VCaP (cell line): ENCODE data around the gene NDUFA8.
"Not testable (repeated sequence)": the region's sequence is repeated elsewhere in the genome, so short reads cannot be mapped to it uniquely, and the experiment has no call there.

Source experiments
- H3K27ac ChIP-seq: fragments of 450-650 bp; 2 replicates; pipeline ENCODE4 v1.5.1; 2017
- CTCF ChIP-seq: fragments of 450-650 bp; conservative IDR thresholded peaks from 2 replicates; pipeline ENCODE4 v1.5.1; 2017; ENCODE audit warnings: mild to moderate bottlenecking, moderate library complexity

The NDUFA8 gene

GRCh38 chr9:122119721-122120120 is 39.9 kb downstream of the NDUFA8 start:
- no peak for TF ChIP-seq CTCF
- no peak overlapping the region for H3K27ac ChIP-seq

DNA sequence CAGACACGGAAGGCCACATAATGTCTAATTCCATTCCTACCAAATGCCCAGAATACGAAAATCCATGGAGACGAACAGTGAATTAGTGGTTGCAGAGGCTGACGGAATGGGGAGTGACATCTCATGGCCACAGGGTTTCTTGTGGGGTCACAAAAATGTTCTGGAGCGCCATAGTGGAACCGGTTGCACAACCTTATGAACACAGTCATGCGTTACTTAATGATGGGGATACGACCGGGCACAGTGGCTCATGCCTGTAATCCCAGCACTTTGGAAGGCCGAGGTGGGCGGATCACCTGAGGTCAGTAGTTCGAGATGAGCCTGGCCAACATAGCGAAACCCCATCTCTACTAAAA is 40.4 kb downstream of the NDUFA8 start:
- no peak for TF ChIP-seq CTCF
- H3K27ac ChIP-seq = no peak overlapping the region

- no peak for TF ChIP-seq CTCF
Observed at GRCh38 chr9:122118343-122119165, 41.0 kb downstream of the NDUFA8 start.

DNA sequence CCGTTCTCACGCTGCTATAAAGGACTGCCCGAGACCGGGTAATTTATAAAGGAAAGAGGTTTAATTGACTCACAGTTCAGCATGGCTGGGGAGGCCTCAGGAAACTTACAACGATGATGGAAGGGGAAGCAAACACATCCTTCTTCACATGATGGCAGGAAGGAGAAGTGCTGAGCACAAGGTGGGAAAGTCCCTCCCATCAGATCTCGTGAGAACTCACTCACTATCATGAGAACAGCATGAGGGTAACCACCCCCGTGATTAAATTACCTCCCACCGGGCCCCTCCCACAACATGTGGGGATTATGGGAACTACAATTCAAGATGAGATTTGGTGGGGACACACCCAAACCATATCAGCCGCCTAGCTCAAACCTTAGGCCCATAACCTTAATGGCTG is 42.3 kb downstream of the NDUFA8 start:
- not testable (repeated sequence) for H3K27ac ChIP-seq

More at GRCh38 chr9:122118343-122119165, 41.0 kb downstream of the NDUFA8 start:
- no peak overlapping the region for H3K27ac ChIP-seq

- TF ChIP-seq CTCF = no peak
- no peak overlapping the region for H3K27ac ChIP-seq
Observed at GRCh38 chr9:122116448-122117173, 43.0 kb downstream of the NDUFA8 start.

GRCh38 chr9:122116040-122116439 is 43.5 kb downstream of the NDUFA8 start:
- TF ChIP-seq CTCF = no peak
- no peak overlapping the region for H3K27ac ChIP-seq

DNA sequence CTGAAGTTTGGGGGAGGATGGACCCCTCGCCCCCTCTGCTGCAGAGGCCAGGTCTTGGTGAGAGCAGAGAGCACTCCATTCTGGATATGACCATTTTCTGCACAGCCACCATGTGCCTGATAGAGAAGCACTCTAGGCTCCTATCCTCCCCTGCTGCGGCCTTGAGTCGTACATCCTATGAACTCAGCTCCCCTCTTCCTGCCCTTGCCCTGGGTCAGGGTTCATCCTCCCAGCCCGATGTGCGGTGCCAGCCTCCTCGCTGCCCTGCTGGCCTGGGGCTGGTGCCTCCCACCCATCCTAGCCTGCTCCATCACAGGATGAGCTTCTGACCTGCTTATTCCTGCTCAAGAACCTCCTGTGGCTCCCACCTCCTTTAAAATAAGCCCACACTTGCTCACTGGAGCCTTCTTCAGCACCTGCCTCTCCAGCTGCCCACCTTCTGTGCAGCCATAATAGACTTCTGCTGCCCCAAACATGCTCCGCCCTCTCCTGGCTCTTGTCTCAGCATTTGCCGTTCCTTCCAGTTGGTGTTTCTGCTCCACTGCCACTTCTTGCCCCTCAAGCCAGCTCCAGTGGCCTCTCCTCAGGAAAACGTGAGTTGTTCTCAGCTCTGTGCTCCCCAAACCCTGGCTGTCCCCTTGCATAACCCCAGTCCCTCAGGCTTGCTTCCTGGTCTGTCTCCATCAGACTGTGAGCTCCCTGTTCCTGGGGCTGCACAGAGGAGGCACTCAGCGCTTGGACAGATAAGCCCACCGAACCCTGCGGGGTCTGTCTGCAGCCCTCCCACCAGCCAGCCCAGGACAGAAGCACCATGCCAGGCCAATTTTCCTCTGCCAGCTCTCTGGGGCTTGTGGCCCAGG is 44.2 kb downstream of the NDUFA8 start:
- no peak for TF ChIP-seq CTCF
- no peak overlapping the region for H3K27ac ChIP-seq
